Neural progenitor cell (in vitro differentiated cells): ENCODE results near the gene OR2B3.

Experiments used
- CTCF ChIP-seq: fragments of 200-600 bp; sonication (generic); IDR thresholded peaks from 2 replicates; pipeline ENCODE4 v1.5.1; 2017; ENCODE audit warnings: antibody characterized with exemption, mild to moderate bottlenecking
- EZH2 ChIP-seq: fragments of 200-600 bp; sonication (generic); IDR thresholded peaks from 2 replicates; pipeline ENCODE4 v1.6.1; 2017; ENCODE audit warnings: antibody characterized with exemption, mild to moderate bottlenecking, moderate library complexity

- no peak for TF ChIP-seq CTCF
- no peak for TF ChIP-seq EZH2
Measured at GRCh38 chr6:29045075-29045474, 42.0 kb downstream of the OR2B3 start, which contains the start of gene OR2W1.
